Ovary (tissue), 9 donors: ENCODE measurements around the gene S100A6. TPM values are rescaled to one million over a fixed set of nuclear protein-coding genes. Genes with fewer than 3 reads are reported as not detected.
"Not testable (repeated sequence)": the region's sequence is repeated elsewhere in the genome, so short reads cannot be mapped to it uniquely, and the experiment has no call there.

ENCODE experiments used
- DNase-seq, 5 donors: peaks; one replicate each; pipeline ENCODE4 v3.0.0-alpha.2; 2019 to 2020
- H3K27ac ChIP-seq, 2 donors: fragments of 200-600 bp; one replicate each; pipeline versions ENCODE4 v1.5.1 to v1.8.0; 2019 to 2022
- H3K27me3 ChIP-seq: fragments of 200-600 bp; one replicate; pipeline ENCODE4 v1.8.0; 2022
- H3K36me3 ChIP-seq: fragments of 200-600 bp; sonication (generic); one replicate; pipeline ENCODE4 v1.5.1; 2019
- H3K4me1 ChIP-seq: one replicate; pipeline ENCODE4 v1.8.1; 2013; ENCODE audit warnings: mild to moderate bottlenecking, moderate library complexity; ENCODE audit not compliant: insufficient read depth
- H3K4me3 ChIP-seq: fragments of 200-600 bp; sonication (generic); one replicate; pipeline ENCODE4 v1.5.1; 2017
- H3K9me3 ChIP-seq, 2 donors: fragments of 200-600 bp in 1 of 2; sonication (generic) in 1 of 2; one replicate each; pipeline versions ENCODE4 v1.5.1 to v1.8.1; 2013 to 2019; ENCODE audit warnings: mild to moderate bottlenecking in 1 of 2, moderate library complexity in 1 of 2
- CTCF ChIP-seq, 3 donors: fragments of 450-650 bp in 2 of 3; fragments of 200-600 bp in 1 of 3; IDR thresholded peaks; one replicate each; pipeline versions ENCODE4 v1.5.1 to v1.8.0; 2016 to 2022; ENCODE audit warnings: antibody characterized with exemption in 3 of 3, mild to moderate bottlenecking in 1 of 3
- EP300 ChIP-seq: sonication (generic); formaldehyde crosslinking; IDR thresholded peaks from one replicate; pipeline ENCODE4 v1.6.1; 2017; ENCODE audit warnings: antibody characterized with exemption
- POLR2A ChIP-seq: fragments of 450-650 bp; IDR thresholded peaks from one replicate; pipeline ENCODE4 v1.6.1; 2017; ENCODE audit warnings: antibody characterized with exemption, mild to moderate bottlenecking, moderate library complexity
- WGBS, 3 donors: extraction: QIAGEN DNeasy Blood & Tissue Kit in 1 of 3; methylation state at CpG; one replicate each; pipeline versions ENCODE4 v1.1.5 to v1.1.7; 2013 to 2017; 5-methylcytosine and 5-hydroxymethylcytosine counted together
- intact Hi-C, 4 donors: fragments of 100-400 bp; cut with DNase I; formaldehyde crosslinking; loops; one replicate each; pipeline versions ENCODE4 v1.11.0 to v1.15.1; 2022 to 2023
- polyA plus RNA-seq, 2 donors: library from polyadenylated mRNA; stranded (reverse); fragments of 200-250 nt in 1 of 2; fragments of 350-450 nt in 1 of 2; fragmentation: Illumina TruSeq in 1 of 2; extraction: RNeasy Lipid Tissue Mini Kit (QIAGEN cat#74804) in 1 of 2; gene quantifications; one replicate each; pipeline ENCODE4 v1.2.3, GENCODE V29; 2013 to 2014
- total RNA-seq, 7 donors: library from RNA; depleted of rRNA in 2 of 7; stranded (reverse); fragments of >200 nt in 2 of 7; fragmentation: NEBNext Ultra II Directional in 3 of 7; extraction: Animal tissue kit (Norgen Biotek cat#: 25700) in 3 of 7; gene quantifications; one replicate each; pipeline versions ENCODE4 v1.1.0 to v1.2.4, GENCODE V29; 2016 to 2023
- donor health status: DM: no; HTN: no; CAD: no; lungs with moderate emphysema.
- donor health status: DM: no; HTN: no; CAD: no.
- donor health status: Bipolar disorder and iron deficiency.
- donor health status: DM: yes; HTN: yes; CAD: no.
- donor health status: DM: no; HTN: no; CAD: no.
- donor health status: DM: yes; HTN: yes; CAD: no.

The S100A6 gene
- total and polyA plus RNA-seq, 9 donors = 170 to 764 (median 460) TPM

- WGBS, 3 donors = 10 to 23% (median 13%) methylated on average over 8 of the region's 8 CpGs
- no peaks in the 10 kb centered on the region for H3K36me3 ChIP-seq
- H3K27ac ChIP-seq = peak overlapping the region in 1 of 2 donors; percentile 37
- TF ChIP-seq POLR2A = no peak
- no peak for TF ChIP-seq CTCF (IDR thresholded peaks at IDR 0.05)
- TF ChIP-seq EP300 = no peak
- H3K9me3 ChIP-seq = no peaks in the 10 kb centered on the region
- peaks cover 11% of the 10 kb centered on the region for H3K4me1 ChIP-seq
- intact Hi-C loops = no loop called here
- DNase-seq = peak in 1 of 5 donors; percentile 45
- no peak overlapping the region for H3K4me3 ChIP-seq
- H3K27me3 ChIP-seq = no peaks in the 10 kb centered on the region
Observed at GRCh38 chr1:153526132-153526543, 9.7 kb downstream of the S100A6 start.

- TF ChIP-seq CTCF (IDR thresholded peaks at IDR 0.05) (no peak), POLR2A (no peak), EP300 (no peak)
- H3K27me3 ChIP-seq = no peaks in the 10 kb centered on the region
- no peak overlapping the region for H3K4me3 ChIP-seq
- peak overlapping the region in 1 of 2 donors; percentile 50 for H3K27ac ChIP-seq
- peak in 3 of 5 donors; percentile 41 to 59 (median 56) for DNase-seq
- intact Hi-C loops = no loop called here
- H3K4me1 ChIP-seq = peaks cover 11% of the 10 kb centered on the region
- H3K36me3 ChIP-seq = no peaks in the 10 kb centered on the region
- H3K9me3 ChIP-seq = no peaks in the 10 kb centered on the region
- WGBS, 3 donors = 20 to 33% (median 31%) methylated on average over 3 of the region's 3 CpGs
Observed at GRCh38 chr1:153525088-153525728, 10.6 kb downstream of the S100A6 start.

- H3K4me1 ChIP-seq = peaks cover 11% of the 10 kb centered on the region
- DNase-seq = peak in 2 of 5 donors; percentile 2 to 5
- H3K9me3 ChIP-seq, H3K27me3 ChIP-seq, H3K27ac ChIP-seq, H3K36me3 ChIP-seq, H3K4me3 ChIP-seq, intact Hi-C loops: not testable (repeated sequence)
- 79 to 85% (median 83%) methylated on average over 14 of the region's 14 CpGs for WGBS, 3 donors
Observed at GRCh38 chr1:153522353-153523048, 13.3 kb downstream of the S100A6 start.

GRCh38 chr1:153521808-153522207 lies 14.0 kb downstream of the S100A6 start:
- H3K4me3 ChIP-seq, H3K36me3 ChIP-seq, H3K27me3 ChIP-seq, H3K27ac ChIP-seq, H3K9me3 ChIP-seq, intact Hi-C loops: not testable (repeated sequence)
- WGBS, 3 donors = 97 to 98% (median 97%) methylated on average over 29 to 37 of the region's 37 CpGs
- peak in 1 of 5 donors; percentile 16 for DNase-seq
- peaks cover 11% of the 10 kb centered on the region for H3K4me1 ChIP-seq

- H3K36me3 ChIP-seq = no peaks in the 10 kb centered on the region
- DNase-seq = no peak
- no peak overlapping the region for H3K4me3 ChIP-seq
- H3K4me1 ChIP-seq = peaks cover 8% of the 10 kb centered on the region
- 86 to 94% (median 89%) methylated on average over 4 of the region's 4 CpGs for WGBS, 3 donors
- no peaks in the 10 kb centered on the region for H3K27me3 ChIP-seq
- no peaks in the 10 kb centered on the region for H3K9me3 ChIP-seq
- TF ChIP-seq EP300 (no peak), POLR2A (no peak), CTCF (IDR thresholded peaks at IDR 0.05) (no peak)
- intact Hi-C loops = no loop called here
- H3K27ac ChIP-seq = no peak overlapping the region
Observed at GRCh38 chr1:153520818-153521476, 14.8 kb downstream of the S100A6 start.

- DNase-seq, intact Hi-C loops, H3K27ac ChIP-seq, H3K9me3 ChIP-seq, H3K4me3 ChIP-seq, H3K27me3 ChIP-seq, H3K4me1 ChIP-seq, H3K36me3 ChIP-seq: not testable (repeated sequence)
- 92 to 96% (median 92%) methylated on average over 5 of the region's 5 CpGs for WGBS, 3 donors
Observed at GRCh38 chr1:153520137-153520691, 15.6 kb downstream of the S100A6 start.
